Panc1 (cell line): ENCODE data around the gene BPTF.

Experiments used
- POLR2AphosphoS5 ChIP-seq: IDR thresholded peaks from 2 replicates; pipeline ENCODE4 v1.6.1; 2012; ENCODE audit warnings: mild to moderate bottlenecking, low read depth, low read length, moderate library complexity
- SIN3A ChIP-seq: IDR thresholded peaks from 2 replicates; pipeline ENCODE4 v1.6.1; 2012; ENCODE audit warnings: low read depth, mild to moderate bottlenecking, low read length, moderate library complexity, borderline replicate concordance; ENCODE audit not compliant: insufficient read depth
- TF ChIP-seq, protein P1 (sequence below), 2 experiments: IDR thresholded peaks; 2 replicates each; pipeline ENCODE4 v1.6.1; 2011 to 2012; ENCODE audit warnings: low read depth in 2 of 2, control low read depth in 1 of 2, low read length in 1 of 2, mild to moderate bottlenecking in 1 of 2, moderate library complexity in 1 of 2; ENCODE audit not compliant: insufficient read depth in 1 of 2
- TF ChIP-seq, protein P2 (sequence below): fragments of 450-650 bp; IDR thresholded peaks from 2 replicates; pipeline ENCODE4 v1.5.1; 2017; ENCODE audit warnings: mild to moderate bottlenecking

DNA sequence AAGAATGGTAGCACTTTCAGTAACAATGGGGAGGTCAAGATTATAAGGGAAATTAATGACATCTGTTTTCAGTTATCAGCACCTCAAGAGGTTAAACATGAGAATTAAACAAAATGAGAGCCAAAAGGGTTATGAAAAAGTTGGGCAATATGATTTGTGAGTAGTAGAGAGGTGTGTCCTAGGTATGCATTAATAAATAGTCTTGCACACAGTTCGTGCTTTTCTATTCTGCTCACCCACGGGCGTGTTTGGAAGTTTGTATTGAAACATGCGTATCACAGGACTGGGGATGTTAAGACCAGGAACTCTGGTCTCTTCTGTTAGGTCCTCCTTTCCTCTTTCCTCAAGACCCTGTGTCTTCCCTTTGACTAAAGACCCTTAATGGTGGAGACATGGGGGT, 6.0 kb downstream of the BPTF start:
- TF ChIP-seq, protein P1, sequence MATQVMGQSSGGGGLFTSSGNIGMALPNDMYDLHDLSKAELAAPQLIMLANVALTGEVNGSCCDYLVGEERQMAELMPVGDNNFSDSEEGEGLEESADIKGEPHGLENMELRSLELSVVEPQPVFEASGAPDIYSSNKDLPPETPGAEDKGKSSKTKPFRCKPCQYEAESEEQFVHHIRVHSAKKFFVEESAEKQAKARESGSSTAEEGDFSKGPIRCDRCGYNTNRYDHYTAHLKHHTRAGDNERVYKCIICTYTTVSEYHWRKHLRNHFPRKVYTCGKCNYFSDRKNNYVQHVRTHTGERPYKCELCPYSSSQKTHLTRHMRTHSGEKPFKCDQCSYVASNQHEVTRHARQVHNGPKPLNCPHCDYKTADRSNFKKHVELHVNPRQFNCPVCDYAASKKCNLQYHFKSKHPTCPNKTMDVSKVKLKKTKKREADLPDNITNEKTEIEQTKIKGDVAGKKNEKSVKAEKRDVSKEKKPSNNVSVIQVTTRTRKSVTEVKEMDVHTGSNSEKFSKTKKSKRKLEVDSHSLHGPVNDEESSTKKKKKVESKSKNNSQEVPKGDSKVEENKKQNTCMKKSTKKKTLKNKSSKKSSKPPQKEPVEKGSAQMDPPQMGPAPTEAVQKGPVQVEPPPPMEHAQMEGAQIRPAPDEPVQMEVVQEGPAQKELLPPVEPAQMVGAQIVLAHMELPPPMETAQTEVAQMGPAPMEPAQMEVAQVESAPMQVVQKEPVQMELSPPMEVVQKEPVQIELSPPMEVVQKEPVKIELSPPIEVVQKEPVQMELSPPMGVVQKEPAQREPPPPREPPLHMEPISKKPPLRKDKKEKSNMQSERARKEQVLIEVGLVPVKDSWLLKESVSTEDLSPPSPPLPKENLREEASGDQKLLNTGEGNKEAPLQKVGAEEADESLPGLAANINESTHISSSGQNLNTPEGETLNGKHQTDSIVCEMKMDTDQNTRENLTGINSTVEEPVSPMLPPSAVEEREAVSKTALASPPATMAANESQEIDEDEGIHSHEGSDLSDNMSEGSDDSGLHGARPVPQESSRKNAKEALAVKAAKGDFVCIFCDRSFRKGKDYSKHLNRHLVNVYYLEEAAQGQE (IDR thresholded peaks at IDR 0.05; ENCODE audit: insufficient read depth in 1 of 2, low read depth in 2 of 2, low read length in 1 of 2), result no peak
- TF ChIP-seq, protein P2, sequence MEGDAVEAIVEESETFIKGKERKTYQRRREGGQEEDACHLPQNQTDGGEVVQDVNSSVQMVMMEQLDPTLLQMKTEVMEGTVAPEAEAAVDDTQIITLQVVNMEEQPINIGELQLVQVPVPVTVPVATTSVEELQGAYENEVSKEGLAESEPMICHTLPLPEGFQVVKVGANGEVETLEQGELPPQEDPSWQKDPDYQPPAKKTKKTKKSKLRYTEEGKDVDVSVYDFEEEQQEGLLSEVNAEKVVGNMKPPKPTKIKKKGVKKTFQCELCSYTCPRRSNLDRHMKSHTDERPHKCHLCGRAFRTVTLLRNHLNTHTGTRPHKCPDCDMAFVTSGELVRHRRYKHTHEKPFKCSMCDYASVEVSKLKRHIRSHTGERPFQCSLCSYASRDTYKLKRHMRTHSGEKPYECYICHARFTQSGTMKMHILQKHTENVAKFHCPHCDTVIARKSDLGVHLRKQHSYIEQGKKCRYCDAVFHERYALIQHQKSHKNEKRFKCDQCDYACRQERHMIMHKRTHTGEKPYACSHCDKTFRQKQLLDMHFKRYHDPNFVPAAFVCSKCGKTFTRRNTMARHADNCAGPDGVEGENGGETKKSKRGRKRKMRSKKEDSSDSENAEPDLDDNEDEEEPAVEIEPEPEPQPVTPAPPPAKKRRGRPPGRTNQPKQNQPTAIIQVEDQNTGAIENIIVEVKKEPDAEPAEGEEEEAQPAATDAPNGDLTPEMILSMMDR, result no peak
- no peak for TF ChIP-seq POLR2AphosphoS5
- no peak for TF ChIP-seq SIN3A
